ENCODE measurements around the gene SYK.
"Not testable (repeated sequence)": the region's sequence is repeated elsewhere in the genome, so short reads cannot be mapped to it uniquely, and the experiment has no call there.

SYK gene

DNA sequence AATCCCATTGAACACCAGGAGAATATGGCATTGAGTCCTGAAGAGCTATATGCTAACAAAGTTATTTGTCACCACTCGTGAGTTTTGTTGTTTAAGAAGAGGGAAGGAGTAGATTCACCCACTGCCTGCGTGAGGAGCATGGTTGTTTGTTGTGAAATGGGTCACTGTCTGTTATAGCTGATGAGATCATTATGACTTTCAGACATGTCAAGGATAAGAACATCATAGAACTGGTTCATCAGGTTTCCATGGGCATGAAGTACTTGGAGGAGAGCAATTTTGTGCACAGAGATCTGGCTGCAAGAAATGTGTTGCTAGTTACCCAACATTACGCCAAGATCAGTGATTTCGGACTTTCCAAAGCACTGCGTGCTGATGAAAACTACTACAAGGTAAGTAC is 76.9 kb downstream of the SYK start:
- DNase-seq (ENCODE audit: low read depth, low spot score): no peak

DNA sequence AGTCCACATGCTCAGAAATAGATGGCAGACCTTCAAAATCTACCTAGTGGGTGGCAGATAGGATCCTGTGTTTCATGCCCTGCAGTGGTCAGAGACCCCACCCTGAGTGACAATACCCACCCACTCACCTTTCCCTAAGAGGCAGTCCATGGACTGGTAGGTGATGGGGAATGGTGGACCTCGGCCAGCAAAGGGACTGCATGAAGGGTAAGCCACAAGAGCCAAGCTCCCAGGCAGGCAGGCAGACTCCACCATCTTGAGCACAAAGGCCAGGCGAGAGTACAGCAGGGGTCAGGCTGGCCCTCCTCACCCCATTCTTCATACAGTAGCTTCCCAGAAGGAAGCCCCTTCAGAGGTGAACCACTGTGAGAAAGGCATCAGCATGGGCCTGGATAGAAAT is 78.4 kb downstream of the SYK start:
- no peak for DNase-seq (ENCODE audit: low read depth, low spot score)

DNA sequence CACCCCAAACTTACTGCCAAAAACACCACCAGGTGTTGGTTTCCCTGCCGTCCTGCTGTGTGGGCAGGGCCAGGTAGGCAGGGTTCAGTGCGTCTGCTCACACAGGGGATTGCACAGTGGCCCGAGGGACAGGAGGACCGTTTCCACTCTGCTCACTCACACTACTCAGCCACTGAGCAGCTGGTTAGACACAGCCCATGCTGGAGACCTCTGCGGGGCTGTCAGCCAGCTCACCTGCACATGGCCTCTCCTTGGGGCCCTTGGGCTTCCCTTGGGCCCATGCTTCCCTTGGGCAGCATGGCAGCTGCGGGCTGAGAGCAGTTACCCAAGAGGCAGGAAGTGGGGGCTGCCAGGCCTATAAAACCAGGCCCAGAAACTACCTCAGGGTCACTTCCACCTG is 79.0 kb downstream of the SYK start:
- DNase-seq (ENCODE audit: low read depth, low spot score): no peak

DNA sequence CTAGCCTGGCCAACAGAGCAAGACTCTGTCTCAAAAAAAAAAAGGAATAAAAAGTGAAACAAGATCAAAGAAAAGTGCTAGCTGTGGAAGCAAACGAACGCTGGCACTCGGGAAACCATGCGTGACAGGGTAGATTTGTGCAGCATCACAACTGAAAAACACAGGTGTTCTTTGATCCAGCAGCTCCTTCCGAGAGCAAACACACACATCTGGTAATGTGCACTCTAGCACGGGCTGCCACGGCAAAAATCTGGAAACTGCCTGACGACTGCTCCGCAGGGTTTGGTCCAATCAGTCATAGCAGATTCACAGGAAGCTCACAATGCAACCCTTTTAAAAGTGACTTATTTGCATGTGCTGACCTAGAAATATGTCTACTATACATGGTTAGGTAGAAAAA is 80.0 kb downstream of the SYK start:
- no peak for DNase-seq (ENCODE audit: low read depth, low spot score)

DNA sequence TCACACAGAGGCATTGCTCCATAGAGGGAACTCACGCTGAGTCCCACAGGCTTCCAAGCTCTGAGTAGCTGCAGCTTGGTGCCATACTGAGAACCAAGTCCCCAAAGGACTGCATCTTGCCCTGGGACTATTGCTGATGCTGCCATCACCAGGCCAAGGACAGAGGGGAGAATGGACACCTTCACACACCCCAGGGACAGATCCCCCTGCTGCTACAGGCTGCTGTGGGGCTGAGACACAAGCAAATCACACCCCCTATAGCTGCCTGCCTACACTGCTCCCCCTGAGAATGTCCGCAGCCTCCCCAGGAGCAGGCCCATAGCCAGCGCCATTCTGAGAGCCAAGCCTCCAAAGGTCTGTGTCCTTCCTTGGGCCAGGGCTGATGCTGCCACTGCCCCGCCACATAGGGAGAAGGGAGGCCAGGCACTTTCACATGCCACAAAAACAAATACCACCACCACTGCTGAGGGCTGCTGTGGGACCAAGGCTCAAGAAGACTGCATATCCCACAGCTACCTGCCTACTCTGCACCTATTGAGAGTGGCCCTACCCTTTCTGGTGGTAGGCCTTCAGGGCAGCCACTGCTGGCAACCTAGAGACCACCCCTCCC is 81.5 kb downstream of the SYK start:
- DNase-seq (ENCODE audit: low read depth, low spot score): no peak

DNA sequence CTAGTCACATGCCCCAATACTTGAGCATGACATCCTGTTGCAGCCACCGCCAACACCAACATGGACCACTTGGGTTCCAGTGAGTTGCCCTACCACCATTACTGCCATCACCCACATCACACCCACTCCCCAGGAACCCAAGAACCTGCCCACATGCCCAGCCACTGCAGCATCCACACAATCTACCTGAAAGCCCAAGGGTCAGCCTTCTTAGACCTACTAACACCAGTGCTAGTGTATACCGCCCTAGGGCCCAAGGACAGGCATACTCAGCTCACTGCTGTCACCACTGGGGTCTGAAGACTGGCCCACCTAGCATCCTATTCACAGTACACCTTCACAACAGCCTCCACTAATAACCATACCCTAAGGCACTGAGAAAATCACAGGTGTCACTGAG is 82.0 kb downstream of the SYK start:
- DNase-seq (ENCODE audit: low read depth, low spot score): no peak

DNA sequence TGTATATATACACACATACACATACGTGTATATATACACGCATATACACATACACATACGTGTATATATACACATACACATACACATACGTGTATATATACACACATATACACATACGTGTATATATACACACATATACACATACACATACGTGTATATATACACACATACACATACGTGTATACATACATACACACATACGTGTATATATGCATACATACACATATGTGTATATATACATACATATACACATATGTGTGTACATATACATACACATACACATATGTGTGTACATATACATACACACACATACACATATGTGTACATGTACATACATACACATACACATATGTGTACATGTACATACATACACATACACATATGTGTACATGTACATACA is 82.6 kb downstream of the SYK start:
- no peak for DNase-seq (ENCODE audit: low read depth, low spot score)

DNA sequence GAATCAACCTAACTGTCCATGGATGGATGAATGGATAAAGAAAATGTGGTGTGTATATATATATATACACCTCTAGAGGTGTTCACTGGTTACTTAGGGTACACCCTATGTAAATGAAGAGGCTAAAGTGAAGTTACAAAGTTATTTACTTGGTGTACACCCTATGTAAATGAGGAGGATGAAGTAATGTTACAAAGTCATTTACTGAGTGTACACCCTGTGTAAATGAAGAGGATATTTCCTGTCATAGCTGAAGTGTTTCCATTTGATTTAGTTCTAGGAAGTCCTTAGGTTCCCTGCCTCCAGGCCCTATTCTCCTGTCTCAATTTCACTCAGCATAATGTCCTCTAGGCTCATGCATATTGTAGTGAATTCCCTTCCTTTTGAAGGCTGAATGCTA is 85.2 kb downstream of the SYK start:
- not testable (repeated sequence) for DNase-seq (ENCODE audit: low read depth, low spot score)

DNA sequence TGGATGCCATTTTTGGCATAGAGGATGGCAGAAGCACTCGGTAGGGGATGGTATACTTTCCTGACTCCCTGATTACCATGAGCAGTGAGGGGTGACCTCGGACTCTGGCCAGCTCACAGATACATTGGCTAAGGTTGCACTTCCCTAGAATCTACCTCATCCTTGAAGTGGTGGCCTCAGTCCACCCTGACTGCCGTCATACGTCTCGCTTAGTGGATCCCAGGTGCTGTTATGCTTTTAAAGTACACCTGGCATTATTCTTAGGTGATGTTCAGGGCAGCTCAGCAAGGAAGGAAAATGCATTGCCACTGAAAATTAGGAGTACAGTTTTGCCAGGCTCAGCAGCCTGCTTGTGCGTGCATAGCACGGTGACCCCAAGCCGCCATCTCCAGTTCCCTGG is 87.3 kb downstream of the SYK start:
- DNase-seq (ENCODE audit: low read depth, low spot score): no peak

DNA sequence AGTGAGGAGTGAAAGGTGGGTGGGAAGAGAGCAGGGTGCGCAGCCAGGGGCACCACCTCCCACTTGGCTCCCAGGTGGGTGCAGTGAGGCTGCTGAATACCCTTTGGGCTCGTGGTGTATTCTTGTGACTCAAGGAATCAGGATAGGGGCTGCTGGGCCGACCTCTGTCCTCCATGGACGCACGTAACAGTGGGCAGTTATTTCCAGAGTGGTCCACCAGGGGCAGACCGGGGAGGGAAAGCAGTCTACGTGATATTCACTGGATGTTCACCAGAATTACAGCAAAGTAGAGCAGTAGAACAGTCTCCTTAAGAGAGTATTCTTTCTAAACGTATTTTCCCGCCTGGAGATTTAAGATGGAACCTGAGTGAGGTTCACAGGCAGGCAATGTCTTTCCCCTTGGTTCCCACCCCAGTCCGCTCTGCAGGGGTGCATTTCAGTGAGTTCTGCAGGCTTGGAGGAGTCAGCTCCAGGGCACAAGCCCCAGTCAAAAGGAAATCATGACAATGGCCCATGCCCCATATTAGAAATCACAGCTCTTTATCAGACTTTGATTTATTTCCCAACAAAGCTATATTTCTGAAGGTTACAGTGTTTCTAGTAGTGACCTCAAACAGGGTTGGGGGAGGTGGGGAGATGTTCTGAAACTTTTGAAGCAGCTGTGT is 88.7 kb downstream of the SYK start:
- no peak for DNase-seq (ENCODE audit: low read depth, low spot score)

DNA sequence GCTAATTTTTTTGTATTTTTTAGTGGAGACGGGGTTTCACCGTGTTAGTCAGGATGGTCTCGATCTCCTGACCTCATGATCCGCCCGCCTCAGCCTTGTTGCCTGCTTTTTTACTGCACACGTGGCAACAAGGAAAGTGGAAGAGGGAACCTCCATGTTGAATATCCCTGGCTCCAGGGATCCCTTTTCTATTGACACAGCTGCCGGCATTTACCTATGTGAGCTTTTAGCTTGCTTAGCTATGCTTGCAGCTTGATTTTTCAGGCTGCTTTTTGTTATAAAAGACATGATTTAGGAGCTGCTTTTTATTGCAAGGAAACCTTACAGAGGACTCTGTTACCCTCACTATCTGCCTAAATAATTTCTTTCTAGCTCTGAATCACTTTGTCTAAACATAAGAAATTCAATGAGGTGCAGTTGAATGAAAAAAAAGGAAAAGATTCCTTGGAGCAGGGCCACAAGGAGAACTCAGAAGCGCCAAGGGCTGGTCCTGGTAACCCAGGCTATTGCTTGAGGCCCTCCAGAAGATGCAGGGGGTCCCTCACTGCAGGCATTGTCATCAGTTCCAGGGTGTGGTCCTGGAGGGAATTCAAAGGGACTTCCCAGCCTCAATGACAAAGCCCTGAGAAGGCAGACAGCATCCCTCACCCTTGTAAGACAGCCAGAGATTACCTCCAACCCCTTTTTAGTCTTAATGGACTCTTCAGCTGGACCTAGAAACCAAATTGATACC is 89.9 kb downstream of the SYK start:
- no peak for DNase-seq (ENCODE audit: low read depth, low spot score)

DNA sequence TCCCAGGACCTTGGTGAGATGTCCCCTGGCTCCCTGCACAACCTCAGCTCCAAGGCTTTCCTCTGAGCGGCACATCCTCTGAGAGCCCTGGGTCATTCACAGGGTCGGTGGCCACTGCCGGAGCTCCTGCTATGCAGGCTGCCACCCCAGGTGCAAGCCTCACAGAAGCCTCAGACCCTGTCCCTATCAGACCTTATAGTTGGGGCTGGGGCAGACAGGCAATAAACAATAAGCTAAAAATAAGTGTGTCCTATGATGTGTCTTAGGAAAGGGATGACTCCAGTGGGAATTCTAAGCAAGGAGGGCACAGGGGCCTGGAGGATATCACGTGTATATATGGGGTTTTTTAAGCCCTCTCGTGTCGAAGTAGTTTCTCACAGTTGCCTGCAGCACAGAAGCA is 91.3 kb downstream of the SYK start:
- no peak for DNase-seq (ENCODE audit: low read depth, low spot score)

DNA sequence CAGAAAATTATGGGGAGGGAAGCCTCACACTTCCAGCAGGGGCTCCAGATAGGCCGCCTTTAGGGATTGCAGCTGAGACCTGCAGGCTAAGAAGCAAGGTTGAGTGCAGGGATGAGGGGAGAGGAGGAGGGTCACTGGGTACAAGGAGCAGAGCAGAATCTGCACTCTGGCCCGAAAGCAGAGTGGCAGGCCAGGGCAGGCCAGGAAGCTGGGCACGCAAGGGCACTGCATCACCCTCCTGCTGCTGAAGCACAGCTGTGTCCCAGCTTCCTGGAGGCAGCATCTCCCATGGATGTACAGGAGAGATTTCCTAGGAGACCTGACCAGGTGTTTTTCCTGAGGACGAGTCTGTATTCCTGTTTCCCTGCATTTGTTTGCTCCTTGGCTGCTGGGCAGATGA is 92.1 kb downstream of the SYK start:
- no peak for DNase-seq (ENCODE audit: low read depth, low spot score)

DNA sequence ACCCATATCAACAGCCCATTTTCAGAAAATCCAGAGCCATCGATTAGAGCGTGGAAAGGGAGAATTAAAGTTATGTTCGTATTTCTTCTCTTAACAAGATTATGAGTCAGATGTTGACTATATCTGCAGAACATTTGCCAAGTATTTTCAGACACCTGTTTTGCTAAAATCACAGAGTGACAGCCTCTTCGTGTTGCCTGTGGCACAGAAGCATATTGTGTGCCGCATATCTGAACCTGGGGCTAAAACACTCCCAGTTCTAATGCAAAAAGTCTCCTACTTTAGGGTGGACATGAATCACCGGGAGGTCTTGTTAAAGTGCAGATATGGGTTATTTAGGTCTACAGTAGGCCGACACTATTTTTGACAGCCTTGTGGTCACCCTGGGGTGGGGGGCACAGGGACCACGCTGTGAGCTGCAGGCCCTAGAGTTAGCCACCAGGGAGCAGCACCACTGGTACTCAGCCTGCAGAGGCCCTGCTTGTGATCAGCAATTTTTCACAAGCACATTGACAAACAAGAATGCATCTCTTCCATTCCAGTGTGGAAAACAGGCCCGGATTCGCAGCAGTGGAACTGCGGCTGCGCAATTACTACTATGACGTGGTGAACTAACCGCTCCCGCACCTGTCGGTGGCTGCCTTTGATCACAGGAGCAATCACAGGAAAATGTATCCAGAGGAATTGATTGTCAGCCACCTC is 93.5 kb downstream of the SYK start:
- DNase-seq (ENCODE audit: low read depth, low spot score): no peak

DNA sequence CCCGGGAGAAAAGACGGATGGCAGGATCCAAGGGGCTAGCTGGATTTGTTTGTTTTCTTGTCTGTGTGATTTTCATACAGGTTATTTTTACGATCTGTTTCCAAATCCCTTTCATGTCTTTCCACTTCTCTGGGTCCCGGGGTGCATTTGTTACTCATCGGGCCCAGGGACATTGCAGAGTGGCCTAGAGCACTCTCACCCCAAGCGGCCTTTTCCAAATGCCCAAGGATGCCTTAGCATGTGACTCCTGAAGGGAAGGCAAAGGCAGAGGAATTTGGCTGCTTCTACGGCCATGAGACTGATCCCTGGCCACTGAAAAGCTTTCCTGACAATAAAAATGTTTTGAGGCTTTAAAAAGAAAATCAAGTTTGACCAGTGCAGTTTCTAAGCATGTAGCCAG is 94.2 kb downstream of the SYK start:
- no peak for DNase-seq (ENCODE audit: low read depth, low spot score)

DNA sequence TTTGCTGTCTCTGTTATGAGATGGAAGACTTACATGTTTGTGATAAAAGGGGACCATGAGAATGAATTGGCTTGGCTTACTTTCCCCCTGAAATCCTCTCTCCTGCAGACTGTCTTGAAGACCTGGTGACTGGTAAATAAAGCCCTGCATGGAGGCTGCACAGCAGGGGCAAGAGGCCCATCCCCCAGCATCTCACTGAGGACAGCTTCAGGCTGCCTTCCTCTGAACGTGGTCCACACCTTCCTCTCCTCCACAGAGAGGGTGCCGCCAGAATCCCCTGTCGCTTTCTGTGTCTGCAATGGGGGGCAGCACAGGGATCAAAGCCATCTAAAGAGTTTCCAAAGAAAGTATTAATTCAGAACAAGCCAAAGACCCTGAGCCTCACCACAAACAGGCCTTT is 94.6 kb downstream of the SYK start:
- DNase-seq (ENCODE audit: low read depth, low spot score): no peak

DNA sequence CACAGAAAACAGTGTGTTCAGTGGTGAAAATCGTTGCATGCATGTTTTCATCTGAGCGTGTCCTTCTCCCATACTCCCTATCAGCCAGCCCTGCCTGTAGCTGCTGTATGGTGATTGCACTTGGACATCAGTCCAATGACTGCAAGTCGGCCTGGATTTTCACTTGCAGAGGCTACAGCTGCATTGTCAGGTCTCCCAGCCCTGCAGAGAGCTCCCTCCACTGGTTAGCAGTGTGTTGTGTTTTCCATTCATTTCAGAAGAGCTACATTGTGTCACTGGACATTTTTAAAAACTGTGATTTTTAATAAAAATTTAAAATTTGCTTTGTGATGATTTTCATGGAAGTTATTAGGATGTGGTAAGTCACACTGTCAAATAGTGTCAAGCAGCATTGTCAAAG is 96.6 kb downstream of the SYK start:
- DNase-seq (ENCODE audit: low read depth, low spot score): no peak

DNA sequence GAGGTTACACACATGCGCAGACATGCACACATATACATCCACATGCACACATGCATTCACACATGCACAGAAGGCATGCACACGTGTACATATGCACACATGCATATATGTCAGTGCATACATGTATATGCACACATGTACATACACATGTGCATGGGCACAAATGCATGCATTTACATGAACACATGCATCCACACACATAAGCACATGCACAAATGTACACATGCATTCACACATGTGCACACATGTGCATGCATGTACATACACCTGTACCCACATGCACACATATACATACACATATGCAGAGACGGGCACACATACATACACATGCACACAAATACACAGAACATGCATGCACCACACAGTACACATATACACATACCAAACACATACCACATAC is 97.7 kb downstream of the SYK start:
- DNase-seq (ENCODE audit: low read depth, low spot score): no peak

DNA sequence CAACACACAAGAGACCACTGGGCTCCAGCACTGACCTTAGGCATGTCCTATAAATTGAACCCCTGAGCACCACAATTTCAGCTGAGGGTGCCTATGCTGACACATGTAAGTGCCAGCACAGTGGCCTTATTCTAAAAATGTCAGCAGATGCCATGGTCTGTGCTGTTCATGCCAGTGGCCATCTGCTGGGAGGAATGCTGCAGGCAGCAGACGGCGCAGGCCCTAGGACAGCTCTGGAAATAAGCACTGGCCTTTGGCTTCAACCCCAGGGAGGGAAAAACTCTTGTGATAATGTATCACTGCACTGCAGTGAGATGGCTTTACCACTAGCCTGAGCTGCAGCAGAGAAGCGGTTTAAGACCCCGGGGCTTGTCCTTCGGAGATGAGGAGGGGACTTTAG is 98.5 kb downstream of the SYK start:
- no peak for DNase-seq (ENCODE audit: low read depth, low spot score)

DNA sequence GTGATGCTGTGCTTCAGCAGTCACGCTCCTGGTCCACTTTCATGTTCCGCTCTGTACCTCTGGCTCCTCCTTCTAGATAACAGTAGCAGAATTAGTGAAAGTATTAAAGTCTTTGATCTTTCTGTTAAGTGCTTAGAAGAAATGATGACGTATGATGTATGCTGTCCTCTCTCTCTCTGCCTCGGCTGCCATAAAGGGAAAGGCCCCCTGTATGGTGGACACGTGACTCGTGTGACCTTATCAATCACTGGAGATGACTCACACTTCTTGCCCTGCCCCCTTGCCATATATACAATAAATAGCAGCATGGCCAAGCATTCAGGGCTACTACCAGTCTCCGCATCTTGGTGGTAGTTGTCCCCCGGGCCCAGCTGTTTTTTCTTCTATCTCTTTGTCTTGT is 100.3 kb downstream of the SYK start:
- no peak for DNase-seq (ENCODE audit: low read depth, low spot score)

DNA sequence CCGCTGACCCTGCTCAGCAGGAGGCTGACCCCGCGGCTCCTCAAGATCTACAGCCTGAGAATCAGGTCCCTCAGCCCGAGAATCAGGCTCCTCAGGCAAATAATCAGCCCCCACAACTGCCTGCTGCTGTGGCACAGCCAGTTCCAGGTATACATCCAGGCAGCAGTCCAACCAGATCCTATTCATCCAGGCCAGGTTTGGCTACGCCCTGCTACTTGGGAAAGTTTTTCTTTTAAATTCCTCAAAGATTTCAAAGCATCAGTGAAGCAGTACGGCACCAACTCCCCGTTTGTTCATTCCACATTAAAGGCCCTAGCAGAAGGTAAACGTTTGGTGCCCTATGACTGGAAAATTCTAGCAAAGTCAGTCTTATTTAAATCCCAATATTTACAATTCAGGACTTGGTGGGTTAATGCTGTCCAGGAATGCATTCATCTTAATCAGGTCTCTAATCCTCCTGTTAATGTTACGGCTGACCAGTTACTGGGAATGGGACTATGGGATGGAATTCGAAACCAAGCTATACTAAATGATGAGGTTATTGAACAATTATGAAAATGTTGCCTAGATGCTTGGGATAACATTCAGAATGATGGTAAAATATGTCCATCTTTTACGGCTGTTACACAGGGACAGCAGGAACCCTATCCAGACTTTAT is 102.3 kb downstream of the SYK start:
- DNase-seq (ENCODE audit: low read depth, low spot score): no peak
